K562 (cell line): ENCODE results near the gene ABCB9. TPM values are rescaled to one million over a fixed set of nuclear protein-coding genes. Genes with fewer than 3 reads are reported as not detected.

ENCODE experiments used
- ARID3B ChIP-seq: fragments of 250-450 bp; sonication (Bioruptor Pico); IDR thresholded peaks from 2 replicates; pipeline ENCODE4 v1.4.0; 2020; ENCODE audit warnings: borderline replicate concordance
- CXXC5 ChIP-seq: fragments of 250-450 bp; sonication (Bioruptor Pico); IDR thresholded peaks from 2 replicates; pipeline ENCODE4 v1.8.0; 2022; ENCODE audit warnings: inconsistent platforms, mild to moderate bottlenecking, moderate library complexity
- ETV5 ChIP-seq: sonication (generic); formaldehyde crosslinking; IDR thresholded peaks from 2 replicates; pipeline ENCODE4 v1.4.0; 2020; ENCODE audit warnings: low read depth, mild to moderate bottlenecking, missing genetic modification reagents
- GABPA ChIP-seq: fragments of 200-800 bp; sonication (Bioruptor generic); conservative IDR thresholded peaks from 2 replicates; pipeline ENCODE4 v1.6.1; 2016; ENCODE audit warnings: low read depth, missing genetic modification characterization, missing compliant biosample characterization
- HCFC1 ChIP-seq: IDR thresholded peaks from 2 replicates; pipeline ENCODE4 v1.6.1; 2012; ENCODE audit warnings: low read depth, low read length, improper control_type of control experiment
- HMGN3 ChIP-seq: IDR thresholded peaks from 2 replicates; pipeline ENCODE4 v1.6.1; 2011; ENCODE audit warnings: borderline replicate concordance, low read depth, mild to moderate bottlenecking, mixed read lengths, low read length; ENCODE audit not compliant: insufficient read length; ENCODE audit errors: extremely low read depth
- HNRNPLL ChIP-seq: fragments of 200-400 bp; formaldehyde crosslinking; IDR thresholded peaks from 2 replicates; pipeline ENCODE4 v1.6.1; 2017; ENCODE audit warnings: low read length, low read depth, mild to moderate bottlenecking; ENCODE audit not compliant: poor library complexity, severe bottlenecking
- IRF9 ChIP-seq: fragments of 450-650 bp; IDR thresholded peaks from 2 replicates; pipeline ENCODE4 v1.6.1; 2016; ENCODE audit warnings: missing biosample characterization, missing genetic modification characterization
- KAT8 ChIP-seq: fragments of 450-650 bp; IDR thresholded peaks from 2 replicates; pipeline ENCODE4 v1.6.1; 2016; ENCODE audit warnings: low read depth, mild to moderate bottlenecking
- MAFG ChIP-seq: fragments of 450-650 bp; conservative IDR thresholded peaks from 2 replicates; pipeline ENCODE4 v1.6.1; 2016; ENCODE audit warnings: missing genetic modification characterization, missing compliant biosample characterization
- NCOA6 ChIP-seq: fragments of 450-650 bp; IDR thresholded peaks from 2 replicates; pipeline ENCODE4 v1.6.1; 2017; ENCODE audit warnings: mild to moderate bottlenecking
- NUFIP1 ChIP-seq: fragments of 450-650 bp; IDR thresholded peaks from 2 replicates; pipeline ENCODE4 v1.6.1; 2018; ENCODE audit not compliant: partially characterized antibody
- OTX1 ChIP-seq: fragments of 450-650 bp; formaldehyde crosslinking; IDR thresholded peaks from 2 replicates; pipeline ENCODE4 v1.4.0; 2022; ENCODE audit warnings: mild to moderate bottlenecking
- RBM15 ChIP-seq: fragments of 200-400 bp; formaldehyde crosslinking; IDR thresholded peaks from 2 replicates; pipeline ENCODE4 v1.6.1; 2018; ENCODE audit warnings: mild to moderate bottlenecking, low read length, moderate library complexity; ENCODE audit not compliant: insufficient read depth
- SAP30 ChIP-seq: fragments of 200-600 bp; sonication (generic); IDR thresholded peaks from 2 replicates; pipeline ENCODE4 v1.6.1; 2012; ENCODE audit warnings: borderline replicate concordance, low read depth, mild to moderate bottlenecking, moderate library complexity, low read length, control low read depth, inconsistent platforms; ENCODE audit not compliant: insufficient read depth, poor library complexity, severe bottlenecking
- SMARCA5 ChIP-seq: fragments of 450-650 bp; IDR thresholded peaks from 2 replicates; pipeline ENCODE4 v1.6.1; 2016
- SMARCC2 ChIP-seq: fragments of 450-650 bp; IDR thresholded peaks from 2 replicates; pipeline ENCODE4 v1.6.1; 2017; ENCODE audit warnings: antibody characterized with exemption, moderate library complexity, mild to moderate bottlenecking, low read depth
- SRF ChIP-seq, 2 experiments: fragments of 250-450, 450-650 bp in 1 of 2; sonication (Bioruptor Pico) in 1 of 2; sonication (generic) in 1 of 2; formaldehyde crosslinking; IDR thresholded peaks; 2 replicates each; pipeline versions ENCODE4 v1.5.0 to v1.5.1; 2020 to 2022; ENCODE audit warnings: mild to moderate bottlenecking in 1 of 2, missing genetic modification reagents in 1 of 2
- ZNF79 ChIP-seq: fragments of 250-450 bp; sonication (Bioruptor Pico); IDR thresholded peaks from 2 replicates; pipeline ENCODE4 v1.4.0; 2020; ENCODE audit warnings: low read depth, mild to moderate bottlenecking, moderate library complexity
- polyA plus RNA-seq, 8 experiments: library from polyadenylated mRNA; depleted of rRNA in 4 of 8; stranded (reverse) in 5 of 8; unstranded in 3 of 8; fragments of >200 nt; fragmentation: Nextera tagmentation in 2 of 8; fragmentation: Illumina TruSeq in 1 of 8; extraction: Ambion mirVana in 2 of 8; extraction: Trizol in 1 of 8; gene quantifications; 2 replicates each; pipeline versions ENCODE4 v1.2.1 to v1.2.3, GENCODE V29; 2011 to 2014; ENCODE audit warnings: inconsistent platforms in 1 of 8, missing spikeins in 1 of 8
- total RNA-seq, 7 experiments: library from RNA; depleted of rRNA in 6 of 7; stranded (reverse); fragments of >200 nt in 6 of 7; fragmentation: Illumina TruSeq in 2 of 7; extraction: Trizol in 2 of 7; gene quantifications; 2 replicates each; pipeline versions ENCODE4 v1.2.1 to v1.2.3, GENCODE V29; 2011 to 2021; ENCODE audit warnings: low replicate concordance in 1 of 7
- TF ChIP-seq, protein P1 (sequence below): fragments of 200-800 bp; sonication (Bioruptor generic); IDR thresholded peaks from 2 replicates; pipeline ENCODE4 v1.6.1; 2016; ENCODE audit warnings: missing genetic modification characterization, missing compliant biosample characterization

Gene ABCB9
- total and polyA plus RNA-seq, 9 of the 15 experiments (the other 6 are each of a cell fraction or from before 2014, with no cell fraction given), result 0.20 to 12.6 (median 6.2) TPM

GRCh38 chr12:122895704-122896636 lies 70.3 kb downstream of the ABCB9 start, which contains the start of gene VPS37B (continued):
- TF ChIP-seq KAT8 (no peak), SMARCA5 (no peak; the same call in 1 of the 2 replicates), SRF (CRISPR knock-in tag; IDR thresholded peaks at IDR 0.05) (no peak; a peak in 1 of 4 replicates), ZNF79 (CRISPR knock-in tag) (no peak), NUFIP1 (no peak), ETV5 (CRISPR knock-in tag) (peak; percentile 97), IRF9 (tag) (no peak), HCFC1 (peak; percentile 63), RBM15 (no peak), SMARCC2 (no peak; the same call in 1 of the 2 replicates), SAP30 (no peak), GABPA (tag) (peak; percentile 98), ARID3B (no peak), HNRNPLL (peak; percentile 46), NCOA6 (no peak), HMGN3 (no peak), MAFG (no peak), OTX1 (no peak), CXXC5 (CRISPR knock-in tag) (peak; percentile 99)
- TF ChIP-seq, protein P1, sequence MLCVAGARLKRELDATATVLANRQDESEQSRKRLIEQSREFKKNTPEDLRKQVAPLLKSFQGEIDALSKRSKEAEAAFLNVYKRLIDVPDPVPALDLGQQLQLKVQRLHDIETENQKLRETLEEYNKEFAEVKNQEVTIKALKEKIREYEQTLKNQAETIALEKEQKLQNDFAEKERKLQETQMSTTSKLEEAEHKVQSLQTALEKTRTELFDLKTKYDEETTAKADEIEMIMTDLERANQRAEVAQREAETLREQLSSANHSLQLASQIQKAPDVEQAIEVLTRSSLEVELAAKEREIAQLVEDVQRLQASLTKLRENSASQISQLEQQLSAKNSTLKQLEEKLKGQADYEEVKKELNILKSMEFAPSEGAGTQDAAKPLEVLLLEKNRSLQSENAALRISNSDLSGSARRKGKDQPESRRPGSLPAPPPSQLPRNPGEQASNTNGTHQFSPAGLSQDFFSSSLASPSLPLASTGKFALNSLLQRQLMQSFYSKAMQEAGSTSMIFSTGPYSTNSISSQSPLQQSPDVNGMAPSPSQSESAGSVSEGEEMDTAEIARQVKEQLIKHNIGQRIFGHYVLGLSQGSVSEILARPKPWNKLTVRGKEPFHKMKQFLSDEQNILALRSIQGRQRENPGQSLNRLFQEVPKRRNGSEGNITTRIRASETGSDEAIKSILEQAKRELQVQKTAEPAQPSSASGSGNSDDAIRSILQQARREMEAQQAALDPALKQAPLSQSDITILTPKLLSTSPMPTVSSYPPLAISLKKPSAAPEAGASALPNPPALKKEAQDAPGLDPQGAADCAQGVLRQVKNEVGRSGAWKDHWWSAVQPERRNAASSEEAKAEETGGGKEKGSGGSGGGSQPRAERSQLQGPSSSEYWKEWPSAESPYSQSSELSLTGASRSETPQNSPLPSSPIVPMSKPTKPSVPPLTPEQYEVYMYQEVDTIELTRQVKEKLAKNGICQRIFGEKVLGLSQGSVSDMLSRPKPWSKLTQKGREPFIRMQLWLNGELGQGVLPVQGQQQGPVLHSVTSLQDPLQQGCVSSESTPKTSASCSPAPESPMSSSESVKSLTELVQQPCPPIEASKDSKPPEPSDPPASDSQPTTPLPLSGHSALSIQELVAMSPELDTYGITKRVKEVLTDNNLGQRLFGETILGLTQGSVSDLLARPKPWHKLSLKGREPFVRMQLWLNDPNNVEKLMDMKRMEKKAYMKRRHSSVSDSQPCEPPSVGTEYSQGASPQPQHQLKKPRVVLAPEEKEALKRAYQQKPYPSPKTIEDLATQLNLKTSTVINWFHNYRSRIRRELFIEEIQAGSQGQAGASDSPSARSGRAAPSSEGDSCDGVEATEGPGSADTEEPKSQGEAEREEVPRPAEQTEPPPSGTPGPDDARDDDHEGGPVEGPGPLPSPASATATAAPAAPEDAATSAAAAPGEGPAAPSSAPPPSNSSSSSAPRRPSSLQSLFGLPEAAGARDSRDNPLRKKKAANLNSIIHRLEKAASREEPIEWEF (CRISPR knock-in tag), result no peak
